GM18505 (cell line): ENCODE measurements around the gene CLEC2D.
"Not testable (repeated sequence)": the region's sequence is repeated elsewhere in the genome, so short reads cannot be mapped to it uniquely, and the experiment has no call there.

Source experiments
- ATAC-seq: cut with Tn5 transposase; IDR thresholded peaks from one replicate; pipeline ENCODE4 v1.9.1; 2021; ENCODE audit not compliant: unreplicated experiment
- POLR2A ChIP-seq: IDR thresholded peaks from 4 replicates; pipeline ENCODE4 v1.6.1; 2011; ENCODE audit warnings: borderline replicate concordance; ENCODE audit not compliant: insufficient read depth, insufficient read length; ENCODE audit errors: extremely low read depth

CLEC2D gene

GRCh38 chr12:9736936-9737705 lies 67.6 kb downstream of the CLEC2D start:
- no peak for TF ChIP-seq POLR2A
- ATAC-seq, result no peak

GRCh38 chr12:9738905-9739304 lies 69.4 kb downstream of the CLEC2D start:
- not testable (repeated sequence) for ATAC-seq

GRCh38 chr12:9739404-9740105 lies 70.0 kb downstream of the CLEC2D start:
- ATAC-seq, result not testable (repeated sequence)

More at GRCh38 chr12:9738905-9739304, 69.4 kb downstream of the CLEC2D start:
- peak; percentile 44 for TF ChIP-seq POLR2A

- no peak for TF ChIP-seq POLR2A
- ATAC-seq, result no peak
These were observed 70.7 kb downstream of the CLEC2D start for GRCh38 chr12:9740106-9740750.

DNA sequence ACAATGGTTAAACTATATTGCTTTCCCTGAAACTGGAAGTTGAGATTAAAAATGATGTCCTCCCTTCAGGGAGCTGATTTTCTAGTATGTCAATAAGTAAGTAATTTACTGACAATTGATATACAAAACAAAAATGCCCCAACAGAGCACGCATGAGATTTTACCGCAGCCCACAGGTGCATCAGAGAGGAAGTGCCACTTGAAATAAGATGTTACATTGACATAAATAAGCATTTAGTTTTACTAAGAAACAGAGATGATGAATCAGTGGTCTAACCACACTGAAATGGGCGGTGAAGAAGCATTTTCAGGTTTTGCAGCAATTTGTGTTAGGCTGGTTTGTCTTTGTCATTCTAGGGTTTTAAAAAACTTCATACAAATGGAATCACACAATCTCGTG lies 72.2 kb downstream of the CLEC2D start:
- no peak for TF ChIP-seq POLR2A
- peak; percentile 76 for ATAC-seq

DNA sequence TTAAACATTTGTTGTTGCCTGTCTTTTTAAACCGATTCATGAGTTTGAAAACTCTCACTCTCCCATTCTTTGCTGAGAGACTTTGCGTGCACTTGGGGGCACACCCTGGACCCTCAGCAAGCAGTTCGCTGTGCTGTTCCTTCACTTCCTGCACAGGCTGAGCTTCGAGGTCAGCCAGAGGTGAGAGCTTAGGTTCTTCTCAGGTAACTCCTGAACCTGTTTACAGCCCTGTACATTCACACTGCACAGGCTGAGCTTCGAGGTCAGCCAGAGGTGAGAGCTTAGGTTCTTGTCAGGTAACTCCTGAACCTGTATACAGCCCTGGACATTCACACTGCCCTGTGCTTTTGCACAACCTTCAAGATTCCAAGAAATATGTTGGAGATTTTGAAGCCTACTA lies 73.1 kb downstream of the CLEC2D start:
- no peak for TF ChIP-seq POLR2A
- no peak for ATAC-seq

DNA sequence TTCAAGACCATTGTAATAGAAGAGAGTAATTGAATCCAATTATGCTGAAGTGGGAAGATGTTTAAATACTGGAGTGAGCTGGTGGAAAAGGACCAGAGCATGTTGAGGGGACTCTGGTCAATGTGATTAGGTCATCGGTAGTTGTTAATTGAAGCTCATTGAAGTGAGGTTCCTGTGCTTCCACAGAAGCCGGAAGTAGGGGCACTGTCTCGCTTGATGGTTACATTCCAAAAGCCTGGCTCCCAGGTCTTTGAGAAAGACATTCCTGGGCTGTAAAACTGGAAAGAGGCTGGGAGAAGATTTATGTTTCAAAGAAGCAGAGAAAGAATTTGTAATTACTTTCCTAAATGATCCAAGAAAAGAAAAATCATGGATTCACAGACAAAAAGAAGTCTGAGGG lies 75.7 kb downstream of the CLEC2D start:
- ATAC-seq, result no peak
- TF ChIP-seq POLR2A, result no peak
